Kidney (tissue), 14 donors: ENCODE measurements around the gene FBN1. TPM values are rescaled to one million over a fixed set of nuclear protein-coding genes. Genes with fewer than 3 reads are reported as not detected.

Source experiments
- DNase-seq, 5 donors: peaks; one replicate each; pipeline ENCODE4 v3.0.0-alpha.2; 2013 to 2020
- FAIRE-seq: peaks from 2 replicates; lab custom pipeline; 2012; peaks lifted over from hg19 to GRCh38; lab: Jason Lieb, UNC
- H3K27ac ChIP-seq, 2 donors: one replicate each; pipeline ENCODE4 v1.7.0; 2013; ENCODE audit warnings: low read depth in 2 of 2, low read length in 2 of 2, inconsistent platforms in 1 of 2
- H3K27me3 ChIP-seq: one replicate; pipeline ENCODE4 v1.7.1; 2013; ENCODE audit warnings: low read length, inconsistent platforms; ENCODE audit not compliant: control insufficient read depth, insufficient read depth
- H3K36me3 ChIP-seq, 3 donors: one replicate each; pipeline versions ENCODE4 v1.7.0 to v1.7.1; 2013; ENCODE audit warnings: low read length in 3 of 3, control low read depth in 1 of 3, inconsistent platforms in 1 of 3; ENCODE audit not compliant: insufficient read depth in 3 of 3, control insufficient read depth in 2 of 3
- H3K4me1 ChIP-seq, 3 donors: one replicate each; pipeline versions ENCODE4 v1.7.0 to v1.7.1; 2013; ENCODE audit warnings: low read length in 3 of 3, inconsistent platforms in 1 of 3, low read depth in 1 of 3; ENCODE audit not compliant: control insufficient read depth in 2 of 3, insufficient read depth in 2 of 3
- H3K4me3 ChIP-seq, 3 donors: one replicate each; pipeline versions ENCODE4 v1.7.0 to v1.8.1; 2013; ENCODE audit warnings: low read length in 3 of 3, control low read depth in 1 of 3, inconsistent platforms in 1 of 3
- H3K9ac ChIP-seq, 3 donors: one replicate each; pipeline versions ENCODE4 v1.7.0 to v1.7.1; 2013; ENCODE audit warnings: low read length in 3 of 3, control low read depth in 1 of 3, inconsistent platforms in 1 of 3
- H3K9me3 ChIP-seq, 3 donors: one replicate each; pipeline versions ENCODE4 v1.7.0 to v1.7.1; 2013; ENCODE audit warnings: low read length in 3 of 3, control low read depth in 1 of 3, inconsistent platforms in 1 of 3; ENCODE audit not compliant: control insufficient read depth in 2 of 3, insufficient read depth in 1 of 3
- intact Hi-C: fragments of 100-400 bp; cut with DNase I; formaldehyde crosslinking; loops from one replicate; pipeline ENCODE4 v1.11.1; 2022
- polyA plus RNA-seq: library from polyadenylated mRNA; stranded (reverse); fragments of 350-450 nt; fragmentation: Illumina TruSeq; extraction: RNeasy Lipid Tissue Mini Kit (QIAGEN cat#74804); gene quantifications from one replicate; pipeline ENCODE4 v1.2.3, GENCODE V29; 2014; ENCODE audit warnings: low read depth, low replicate concordance; ENCODE audit not compliant: insufficient read depth
- total RNA-seq: library from RNA; stranded (reverse); fragmentation: NEBNext Ultra II Directional; extraction: Animal tissue kit (Norgen Biotek cat#: 25700); gene quantifications from one replicate; pipeline ENCODE4 v1.2.1, GENCODE V29; 2021
- TF ChIP-seq, protein P1 (sequence below): IDR thresholded peaks from 3 replicates; pipeline ENCODE4 v1.5.1; 2012; ENCODE audit warnings: mild to moderate bottlenecking, moderate library complexity, borderline replicate concordance; ENCODE audit not compliant: insufficient read depth; ENCODE audit errors: extremely low read depth
- donor health status: control.
- donor health status: control.
- donor health status: control.
- donor health status: control.
- donor health status: control.
- donor health status: DM: yes; HTN: yes; CAD: no.
- donor health status: Normal renal cell carcinoma (clear cell type).

The FBN1 gene
- total and polyA plus RNA-seq, 2 donors from 2014 or later: 2.4 to 30.8 TPM

DNA sequence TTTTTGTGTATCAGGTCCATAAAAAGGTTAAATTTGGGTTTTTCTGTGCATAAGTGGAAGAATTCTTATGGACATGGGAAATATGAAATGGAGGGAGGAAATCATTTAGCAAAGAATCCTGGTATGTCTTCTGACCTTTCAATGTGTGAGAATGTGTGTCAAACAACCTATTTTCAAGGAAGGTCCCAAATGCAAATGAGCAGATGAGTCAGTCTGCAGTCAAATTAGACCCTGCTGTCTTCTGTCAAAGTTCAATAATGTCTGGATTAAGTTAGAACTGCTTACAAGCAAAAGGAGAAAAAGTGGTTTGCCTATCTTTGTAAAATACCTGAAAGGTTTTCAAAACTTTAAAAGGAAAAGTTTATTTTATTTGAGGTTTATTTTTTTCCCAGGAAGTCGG, 15.3 kb downstream of the FBN1 start:
- intact Hi-C loops: no loop called here
- Histone ChIP-seq H3K27ac (no peak overlapping the region), H3K27me3 (no peaks in the 10 kb centered on the region), H3K4me3 (no peak overlapping the region), H3K9ac (no peak overlapping the region), H3K36me3 (no peaks in the 10 kb centered on the region), H3K9me3 (no peaks in the 10 kb centered on the region), H3K4me1 (no peaks in the 10 kb centered on the region)
- DNase-seq (no peak), FAIRE-seq (no peak)
- TF ChIP-seq, protein P1, sequence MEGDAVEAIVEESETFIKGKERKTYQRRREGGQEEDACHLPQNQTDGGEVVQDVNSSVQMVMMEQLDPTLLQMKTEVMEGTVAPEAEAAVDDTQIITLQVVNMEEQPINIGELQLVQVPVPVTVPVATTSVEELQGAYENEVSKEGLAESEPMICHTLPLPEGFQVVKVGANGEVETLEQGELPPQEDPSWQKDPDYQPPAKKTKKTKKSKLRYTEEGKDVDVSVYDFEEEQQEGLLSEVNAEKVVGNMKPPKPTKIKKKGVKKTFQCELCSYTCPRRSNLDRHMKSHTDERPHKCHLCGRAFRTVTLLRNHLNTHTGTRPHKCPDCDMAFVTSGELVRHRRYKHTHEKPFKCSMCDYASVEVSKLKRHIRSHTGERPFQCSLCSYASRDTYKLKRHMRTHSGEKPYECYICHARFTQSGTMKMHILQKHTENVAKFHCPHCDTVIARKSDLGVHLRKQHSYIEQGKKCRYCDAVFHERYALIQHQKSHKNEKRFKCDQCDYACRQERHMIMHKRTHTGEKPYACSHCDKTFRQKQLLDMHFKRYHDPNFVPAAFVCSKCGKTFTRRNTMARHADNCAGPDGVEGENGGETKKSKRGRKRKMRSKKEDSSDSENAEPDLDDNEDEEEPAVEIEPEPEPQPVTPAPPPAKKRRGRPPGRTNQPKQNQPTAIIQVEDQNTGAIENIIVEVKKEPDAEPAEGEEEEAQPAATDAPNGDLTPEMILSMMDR: no peak

GRCh38 chr15:48628832-48629231, 16.7 kb downstream of the FBN1 start:
- Histone ChIP-seq H3K27me3 (no peaks in the 10 kb centered on the region), H3K9me3 (no peaks in the 10 kb centered on the region), H3K36me3 (no peaks in the 10 kb centered on the region), H3K4me1 (no peaks in the 10 kb centered on the region), H3K4me3 (no peak overlapping the region), H3K9ac (no peak overlapping the region), H3K27ac (no peak overlapping the region)
- intact Hi-C loops: no loop called here
- DNase-seq (no peak), FAIRE-seq (no peak)
- TF ChIP-seq, protein P1: no peak

DNA sequence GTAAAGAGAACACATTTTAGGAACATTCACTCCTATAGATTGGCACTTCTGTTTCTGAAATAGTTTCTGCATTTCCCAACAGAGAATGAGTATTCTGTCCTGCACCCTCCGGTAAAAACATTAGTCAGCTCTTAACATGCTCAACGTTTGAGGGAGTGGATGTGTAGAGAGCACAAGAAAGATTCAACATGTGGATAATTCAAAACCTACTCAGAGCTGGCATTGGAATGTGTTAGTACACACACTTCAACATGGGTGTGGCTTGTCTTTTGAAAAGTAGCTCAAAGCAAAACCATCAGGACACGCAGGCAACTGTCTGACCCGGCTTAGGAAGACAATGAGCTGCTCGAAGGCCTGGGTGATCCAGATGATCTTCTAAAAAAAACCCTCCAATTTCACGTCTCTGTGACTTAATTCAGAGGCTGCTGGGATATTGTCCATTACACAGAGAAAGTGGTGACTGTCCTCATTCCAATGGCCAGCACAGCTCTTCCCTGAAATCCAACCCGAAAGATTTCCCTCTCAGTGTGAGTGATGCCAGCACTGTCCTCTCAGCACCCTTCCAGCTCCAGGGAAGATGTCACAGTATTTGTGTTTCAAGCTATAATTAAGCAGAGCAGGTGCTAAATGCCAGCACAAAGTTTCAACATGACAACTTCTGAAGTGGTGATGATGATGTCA, 18.1 kb downstream of the FBN1 start:
- no peak overlapping the region for H3K9ac ChIP-seq
- H3K27ac ChIP-seq: no peak overlapping the region
- no peak for FAIRE-seq

More for the DNA sequence above, 18.1 kb downstream of the FBN1 start:
- intact Hi-C loops: no loop called here
- TF ChIP-seq, protein P1: no peak
- Histone ChIP-seq H3K9me3 (no peaks in the 10 kb centered on the region), H3K4me1 (no peaks in the 10 kb centered on the region), H3K4me3 (no peak overlapping the region), H3K27me3 (no peaks in the 10 kb centered on the region), H3K36me3 (no peaks in the 10 kb centered on the region)
- DNase-seq: no peak
